SK-N-SH treated with all-trans-retinoic acid at 6 μM for 48 hours (cell line): ENCODE results near the gene SLC41A1.

Experiments
- ATAC-seq: fragments of 200-7000 bp; cut with Tn5 transposase; 3 replicates; pipeline ENCODE4 v1.9.1; 2020; ENCODE audit warnings: mild to moderate bottlenecking, moderate library complexity
- ARNTL ChIP-seq: fragments of 450-650 bp; formaldehyde crosslinking; IDR thresholded peaks from 2 replicates; pipeline ENCODE4 v1.5.0; 2020; ENCODE audit warnings: low read depth, mild to moderate bottlenecking, moderate library complexity, borderline replicate concordance
- BACH2 ChIP-seq: fragments of 250-450 bp; sonication (Bioruptor Pico); IDR thresholded peaks from 2 replicates; pipeline ENCODE4 v1.9.0; 2021; ENCODE audit warnings: mild to moderate bottlenecking, borderline replicate concordance
- CREB5 ChIP-seq: fragments of 250-450 bp; sonication (Bioruptor Pico); IDR thresholded peaks from 2 replicates; pipeline ENCODE4 v1.5.1; 2020; ENCODE audit warnings: low read depth, mild to moderate bottlenecking, moderate library complexity
- CSDC2 ChIP-seq: fragments of 250-450 bp; sonication (Bioruptor Pico); IDR thresholded peaks from 2 replicates; pipeline ENCODE4 v1.5.0; 2020; ENCODE audit warnings: mild to moderate bottlenecking, moderate library complexity
- CSRNP3 ChIP-seq: fragments of 250-450 bp; sonication (Bioruptor Pico); IDR thresholded peaks from 2 replicates; pipeline ENCODE4 v1.5.1; 2021; ENCODE audit warnings: mild to moderate bottlenecking, moderate library complexity
- ESRRG ChIP-seq: fragments of 250-450 bp; sonication (Bioruptor Pico); IDR thresholded peaks from 2 replicates; pipeline ENCODE4 v1.6.1; 2021; ENCODE audit warnings: mild to moderate bottlenecking
- GLIS3 ChIP-seq: fragments of 250-450 bp; sonication (Bioruptor Pico); IDR thresholded peaks from 2 replicates; pipeline ENCODE4 v1.5.0; 2020; ENCODE audit warnings: mild to moderate bottlenecking, moderate library complexity
- ISL1 ChIP-seq: fragments of 250-450 bp; sonication (Bioruptor Pico); IDR thresholded peaks from 2 replicates; pipeline ENCODE4 v2.1.2; 2022; ENCODE audit warnings: mild to moderate bottlenecking, moderate library complexity
- OSR1 ChIP-seq: fragments of 250-450 bp; sonication (Bioruptor Pico); IDR thresholded peaks from 2 replicates; pipeline ENCODE4 v1.8.0; 2022; ENCODE audit warnings: moderate library complexity, mild to moderate bottlenecking, inconsistent platforms
- SNAI2 ChIP-seq: fragments of 250-450 bp; sonication (Bioruptor Pico); IDR thresholded peaks from 2 replicates; pipeline ENCODE4 v1.5.0; 2020; ENCODE audit warnings: mild to moderate bottlenecking, moderate library complexity
- TCF4 ChIP-seq: fragments of 250-450 bp; sonication (Bioruptor Pico); IDR thresholded peaks from 2 replicates; pipeline ENCODE4 v1.8.0; 2021; ENCODE audit warnings: mild to moderate bottlenecking, moderate library complexity, borderline replicate concordance
- TOX ChIP-seq: fragments of 250-450 bp; sonication (Bioruptor Pico); IDR thresholded peaks from 2 replicates; pipeline ENCODE4 v1.8.0; 2021; ENCODE audit warnings: mild to moderate bottlenecking, moderate library complexity, borderline replicate concordance
- TSHZ2 ChIP-seq: fragments of 250-450 bp; sonication (Bioruptor Pico); IDR thresholded peaks from 2 replicates; pipeline ENCODE4 v1.5.0; 2020; ENCODE audit warnings: mild to moderate bottlenecking, moderate library complexity
- ZFP3 ChIP-seq: fragments of 250-450 bp; sonication (Bioruptor Pico); IDR thresholded peaks from 2 replicates; pipeline ENCODE4 v1.5.0; 2020; ENCODE audit warnings: mild to moderate bottlenecking, moderate library complexity
- ZNF565 ChIP-seq: fragments of 450-650 bp; formaldehyde crosslinking; conservative IDR thresholded peaks from 2 replicates; pipeline ENCODE4 v1.5.0; 2020; ENCODE audit warnings: low read depth, mild to moderate bottlenecking, moderate library complexity
- ZNF8 ChIP-seq: fragments of 450-650 bp; formaldehyde crosslinking; IDR thresholded peaks from 2 replicates; pipeline ENCODE4 v1.5.0; 2020; ENCODE audit warnings: mild to moderate bottlenecking, moderate library complexity

Gene SLC41A1

GRCh38 chr1:205741681-205742080 lies 71.3 kb downstream of the SLC41A1 start:
- ATAC-seq = no peak
- TF ChIP-seq CSRNP3 (CRISPR knock-in tag) (no peak), ZNF8 (CRISPR knock-in tag) (no peak), TOX (CRISPR knock-in tag) (no peak), TSHZ2 (CRISPR knock-in tag) (no peak), GLIS3 (CRISPR knock-in tag) (no peak), SNAI2 (no peak), ZNF565 (CRISPR knock-in tag) (no peak), ZFP3 (no peak), CSDC2 (no peak)

GRCh38 chr1:205739348-205740160 lies 73.4 kb downstream of the SLC41A1 start:
- no peak for TF ChIP-seq BACH2
- TF ChIP-seq TOX (CRISPR knock-in tag) = no peak
- no peak for TF ChIP-seq SNAI2
- TF ChIP-seq TCF4 (CRISPR knock-in tag) = no peak
- TF ChIP-seq OSR1 (CRISPR knock-in tag) = no peak
- TF ChIP-seq ESRRG (CRISPR knock-in tag) = no peak
- no peak for TF ChIP-seq ARNTL
- TF ChIP-seq ISL1 (CRISPR knock-in tag) = no peak
- TF ChIP-seq CREB5 (CRISPR knock-in tag) = no peak
- no peak for TF ChIP-seq TSHZ2 (CRISPR knock-in tag)
- ATAC-seq = peak; percentile 36; the same call in 1 of the 3 replicates
